Caco-2 (cell line): ENCODE results near the gene SUPV3L1. TPM values are rescaled to one million over a fixed set of nuclear protein-coding genes. Genes with fewer than 3 reads are reported as not detected.
A peak's percentile ranks its signal among the peaks of the same experiment; 100 is the strongest.

Experiments used
- BruUV-seq: library from RNA; stranded (reverse); fragments of 400-500 nt; replicated peaks from 2 replicates; lab custom pipeline; 2021; lab: Mats Ljungman, UMichigan
- CTCF ChIA-PET: fragments of 300-600 bp; sonication (Branson Sonifier 250); formaldehyde crosslinking; loops from one replicate; lab custom pipeline; 2022; ENCODE audit warnings: antibody characterized with exemption; lab: Charles Lee
- POLR2A ChIA-PET: fragments of 300-600 bp; sonication (Branson Sonifier 250); formaldehyde crosslinking; loops from one replicate; lab custom pipeline; 2022; ENCODE audit warnings: antibody characterized with exemption; lab: Charles Lee
- DNase-seq, 2 experiments: peaks; one replicate each; pipeline versions ENCODE4 v3.0.0 to v3.0.0-alpha.2; 2020 to 2022
- H3K27me3 ChIP-seq: replicated peaks from 2 replicates; pipeline ENCODE4 v1.6.0; 2011; ENCODE audit warnings: low read length; ENCODE audit not compliant: control insufficient read depth, insufficient read depth
- H3K36me3 ChIP-seq: 2 replicates; pipeline ENCODE4 v1.5.1; 2011; ENCODE audit warnings: low read length; ENCODE audit not compliant: control insufficient read depth, insufficient read depth
- H3K4me1 ChIP-seq: fragments of 250-450 bp; sonication (Bioruptor Pico); 2 replicates; pipeline ENCODE4 v1.5.1; 2020; ENCODE audit warnings: mild to moderate bottlenecking
- H3K4me3 ChIP-seq: 2 replicates; pipeline ENCODE4 v1.5.1; 2011; ENCODE audit warnings: low read depth, mild to moderate bottlenecking, control low read depth, low read length
- H3K9me3 ChIP-seq: fragments of 250-450 bp; sonication (Bioruptor Pico); 2 replicates; pipeline ENCODE4 v1.5.1; 2020; ENCODE audit warnings: mild to moderate bottlenecking, moderate library complexity
- H3K27ac Mint-ChIP-seq: one replicate; pipeline ENCODE4 v1.8.0; 2022; ENCODE audit warnings: mixed read lengths; ENCODE audit not compliant: unreplicated experiment
- H3K27me3 Mint-ChIP-seq: one replicate; pipeline ENCODE4 v1.8.0; 2022; ENCODE audit warnings: mixed read lengths; ENCODE audit not compliant: insufficient read depth, unreplicated experiment
- H3K36me3 Mint-ChIP-seq: one replicate; pipeline ENCODE4 v1.8.0; 2022; ENCODE audit warnings: mild to moderate bottlenecking, mixed read lengths; ENCODE audit not compliant: insufficient read depth, unreplicated experiment
- H3K4me1 Mint-ChIP-seq: one replicate; pipeline ENCODE4 v1.8.0; 2022; ENCODE audit warnings: low read depth, mixed read lengths; ENCODE audit not compliant: unreplicated experiment
- H3K4me3 Mint-ChIP-seq: one replicate; pipeline ENCODE4 v1.8.0; 2022; ENCODE audit warnings: mild to moderate bottlenecking, moderate library complexity, mixed read lengths; ENCODE audit not compliant: unreplicated experiment
- H3K9me3 Mint-ChIP-seq: one replicate; pipeline ENCODE4 v1.8.0; 2022; ENCODE audit warnings: mixed read lengths; ENCODE audit not compliant: unreplicated experiment
- CTCF ChIP-seq, 2 experiments: fragments of 200-600 bp in 1 of 2; IDR thresholded peaks; 1 replicate in 1 of 2; 2 replicates in 1 of 2; pipeline versions ENCODE4 v1.5.1 to v1.8.0; 2011 to 2022; ENCODE audit warnings: antibody characterized with exemption in 1 of 2, control low read depth in 1 of 2, inconsistent platforms in 1 of 2, low read depth in 1 of 2, low read length in 1 of 2, mild to moderate bottlenecking in 1 of 2, moderate library complexity in 1 of 2; ENCODE audit not compliant: insufficient read depth in 1 of 2, severe bottlenecking in 1 of 2, unreplicated experiment in 1 of 2
- intact Hi-C: fragments of 100-400 bp; cut with micrococcal nuclease; formaldehyde crosslinking; loops from one replicate; pipeline ENCODE4 v1.10.0; 2022; ENCODE audit not compliant: unreplicated experiment
- total RNA-seq: library from RNA; stranded (reverse); gene quantifications from 2 replicates; pipeline ENCODE4 v1.2.3, GENCODE V29; 2022

The SUPV3L1 gene
- total RNA-seq, 1 experiment from 2014 or later, result 77.1 TPM

- H3K36me3 ChIP-seq, result no peaks in the 10 kb centered on the region
- BruUV-seq, result no TSS peak
- Mint-ChIP-seq H3K4me1 (no peaks in the 10 kb centered on the region), H3K27ac (no peak overlapping the region), H3K36me3 (peaks cover 10% of the 10 kb centered on the region), H3K4me3 (no peak overlapping the region), H3K27me3 (no peaks in the 10 kb centered on the region), H3K9me3 (no peaks in the 10 kb centered on the region)
- H3K4me1 ChIP-seq, result peaks cover 4% of the 10 kb centered on the region; the same call in 1 of the 2 replicates
- H3K27me3 ChIP-seq, result no peaks in the 10 kb centered on the region
- H3K9me3 ChIP-seq, result no peaks in the 10 kb centered on the region
- intact Hi-C loops, result no loop called here
- ChIA-PET POLR2A (no interaction called here), CTCF (no interaction called here)
- DNase-seq, result no peak
- H3K4me3 ChIP-seq, result no peak overlapping the region
- no peak for TF ChIP-seq CTCF (IDR thresholded peaks at IDR 0.05; ENCODE audit: insufficient read depth in 1 of 2, low read depth in 1 of 2, low read length in 1 of 2, severe bottlenecking in 1 of 2, unreplicated experiment in 1 of 2)
Measured at GRCh38 chr10:69151984-69152383, 28.1 kb upstream of the SUPV3L1 start.

DNA sequence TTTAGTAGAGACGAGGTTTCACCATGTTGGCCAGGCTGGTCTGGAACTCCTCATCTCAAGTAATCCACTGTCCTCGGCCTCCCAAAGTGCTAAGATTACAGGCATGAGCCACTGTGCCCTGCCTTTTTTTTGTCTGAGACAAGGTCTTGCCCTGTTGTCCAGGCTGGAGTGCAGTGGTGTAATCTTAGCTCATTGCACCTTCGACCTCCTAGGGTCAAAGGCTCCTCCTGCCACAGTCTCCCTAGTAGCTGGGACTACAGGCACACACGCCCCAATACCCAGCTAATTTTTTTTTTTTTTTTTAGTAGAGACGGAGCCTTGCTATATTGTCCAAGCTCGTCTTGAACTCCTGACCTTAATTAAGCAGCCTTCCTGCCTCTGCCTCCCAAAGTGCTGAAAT, 26.8 kb upstream of the SUPV3L1 start:
- no peaks in the 10 kb centered on the region for H3K4me1 Mint-ChIP-seq
- TF ChIP-seq CTCF (IDR thresholded peaks at IDR 0.05; ENCODE audit: insufficient read depth in 1 of 2, low read depth in 1 of 2, low read length in 1 of 2, severe bottlenecking in 1 of 2, unreplicated experiment in 1 of 2), result no peak
- no peak overlapping the region for H3K4me3 Mint-ChIP-seq
- BruUV-seq, result no TSS peak
- Histone ChIP-seq H3K4me3 (no peak overlapping the region), H3K27me3 (no peaks in the 10 kb centered on the region), H3K4me1 (peaks cover 4% of the 10 kb centered on the region; the same call in 1 of the 2 replicates), H3K36me3 (no peaks in the 10 kb centered on the region), H3K9me3 (no peaks in the 10 kb centered on the region)
- intact Hi-C loops, result no loop called here
- H3K27ac Mint-ChIP-seq, result no peak overlapping the region
- DNase-seq, result no peak
- POLR2A ChIA-PET, result no interaction called here
- no peaks in the 10 kb centered on the region for H3K9me3 Mint-ChIP-seq
- no peaks in the 10 kb centered on the region for H3K27me3 Mint-ChIP-seq
- peaks cover 16% of the 10 kb centered on the region for H3K36me3 Mint-ChIP-seq
- CTCF ChIA-PET, result interaction anchor here (1.1 kb wide), 1 partner anchor 239 kb away, joined by 3 read pairs; no protein-coding TSS in a partner anchor

DNA sequence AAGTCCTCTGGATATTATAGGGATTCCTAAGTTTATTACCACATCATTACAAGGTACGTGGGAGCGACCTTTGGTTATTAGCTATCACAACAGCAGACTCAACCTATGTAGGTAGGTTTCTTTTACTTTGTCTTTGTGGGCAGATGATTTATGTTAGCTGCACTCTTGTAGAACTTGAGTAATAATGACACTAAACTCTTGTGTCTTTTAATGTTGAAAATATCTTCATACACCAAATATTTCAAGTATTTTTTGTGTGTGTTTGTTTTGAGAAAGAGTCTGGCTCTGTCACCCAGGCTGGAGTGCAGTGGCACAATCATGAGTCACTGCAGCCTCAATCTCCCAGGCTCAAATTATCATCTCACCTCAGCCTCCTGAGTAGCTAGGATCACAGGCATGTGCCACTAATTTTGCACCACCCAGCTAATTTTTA, 19.2 kb upstream of the SUPV3L1 start:
- no peak overlapping the region for H3K4me3 ChIP-seq
- TF ChIP-seq CTCF (IDR thresholded peaks at IDR 0.05; ENCODE audit: insufficient read depth in 1 of 2, low read depth in 1 of 2, low read length in 1 of 2, severe bottlenecking in 1 of 2, unreplicated experiment in 1 of 2), result no peak
- H3K36me3 Mint-ChIP-seq, result peaks cover 61% of the 10 kb centered on the region
- no peaks in the 10 kb centered on the region for H3K4me1 Mint-ChIP-seq
- H3K27me3 ChIP-seq, result no peaks in the 10 kb centered on the region
- BruUV-seq, result no TSS peak
- no peak overlapping the region for H3K27ac Mint-ChIP-seq
- H3K27me3 Mint-ChIP-seq, result no peaks in the 10 kb centered on the region
- H3K36me3 ChIP-seq, result peaks cover 4% of the 10 kb centered on the region
- ChIA-PET POLR2A (interaction anchor here (0.5 kb wide), 1 partner anchor 107 kb away, joined by 3 read pairs; no protein-coding TSS in a partner anchor), CTCF (no interaction called here)
- no peaks in the 10 kb centered on the region for H3K9me3 Mint-ChIP-seq
- H3K4me3 Mint-ChIP-seq, result no peak overlapping the region
- H3K9me3 ChIP-seq, result no peaks in the 10 kb centered on the region
- DNase-seq, result peak in 1 of 2 experiments; percentile 36
- intact Hi-C loops, result no loop called here
- no peaks in the 10 kb centered on the region for H3K4me1 ChIP-seq
